ENCODE data around the gene TUBA3D.
"Not testable (repeated sequence)": the region's sequence is repeated elsewhere in the genome, so short reads cannot be mapped to it uniquely, and the experiment has no call there.

TUBA3D gene

DNA sequence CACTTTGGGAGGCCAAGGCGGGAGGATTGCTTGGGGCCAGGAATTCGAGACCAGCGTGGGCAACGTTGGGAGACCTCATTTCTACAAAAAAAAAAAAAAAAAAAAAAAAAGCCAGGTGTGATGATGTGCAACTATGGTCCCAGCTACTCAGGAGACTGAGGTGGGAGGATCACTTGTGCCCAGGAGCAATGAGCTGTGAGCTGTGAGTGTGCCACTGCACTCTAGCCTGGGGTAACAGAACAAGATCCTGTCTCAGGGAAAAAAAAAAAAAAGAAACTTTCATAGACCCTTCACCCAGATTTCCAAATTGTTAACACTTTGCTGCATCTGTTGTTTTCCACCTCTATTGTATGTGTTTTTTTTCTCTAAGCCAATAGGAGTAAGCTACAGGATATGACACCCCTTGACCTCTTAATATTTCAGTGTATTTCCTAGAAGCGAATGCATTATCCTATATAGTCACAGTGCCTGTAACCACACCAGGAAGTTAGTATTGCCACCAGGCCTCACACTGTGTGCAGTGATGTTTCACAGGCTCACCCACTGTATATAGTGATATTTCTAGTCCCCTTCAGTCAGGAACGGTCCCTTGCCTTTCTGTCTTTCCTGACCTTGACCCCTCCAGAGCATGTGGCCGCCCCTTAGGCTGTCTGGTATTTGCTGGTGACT, 28.3 kb downstream of the TUBA3D start:
- H3K27me3 Mint-ChIP-seq (ENCODE audit: low read depth); H3K9me3 Mint-ChIP-seq; H3K4me3 Mint-ChIP-seq; H3K27ac Mint-ChIP-seq; H3K4me1 Mint-ChIP-seq: not testable (repeated sequence)
- peaks cover 36% of the 10 kb centered on the region for H3K36me3 Mint-ChIP-seq (ENCODE audit: low read depth)

DNA sequence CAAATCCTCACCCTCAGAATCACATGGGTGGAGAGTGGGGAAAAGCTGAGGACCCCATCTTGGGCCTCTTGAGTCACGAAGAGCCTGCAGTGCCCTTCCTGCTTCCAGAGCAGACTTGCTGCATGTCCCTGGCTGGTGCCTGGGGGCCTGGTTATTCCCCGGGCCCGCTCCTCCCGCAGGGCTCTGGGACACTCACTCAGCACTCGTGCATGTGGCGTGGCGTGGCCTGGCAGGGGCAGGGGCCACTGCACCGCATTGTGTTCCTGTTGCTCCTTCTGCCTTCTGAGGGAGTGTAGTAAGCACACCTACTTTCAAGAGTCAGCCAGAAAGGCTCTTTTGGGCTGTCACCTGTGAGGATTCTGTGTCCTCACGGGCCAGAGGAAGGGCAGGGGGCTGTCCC, 33.7 kb downstream of the TUBA3D start:
- H3K36me3 Mint-ChIP-seq (ENCODE audit: low read depth): peaks cover 30% of the 10 kb centered on the region
- H3K4me1 Mint-ChIP-seq: no peaks in the 10 kb centered on the region
- H3K4me3 Mint-ChIP-seq: no peak overlapping the region
- TF ChIP-seq, protein P1, sequence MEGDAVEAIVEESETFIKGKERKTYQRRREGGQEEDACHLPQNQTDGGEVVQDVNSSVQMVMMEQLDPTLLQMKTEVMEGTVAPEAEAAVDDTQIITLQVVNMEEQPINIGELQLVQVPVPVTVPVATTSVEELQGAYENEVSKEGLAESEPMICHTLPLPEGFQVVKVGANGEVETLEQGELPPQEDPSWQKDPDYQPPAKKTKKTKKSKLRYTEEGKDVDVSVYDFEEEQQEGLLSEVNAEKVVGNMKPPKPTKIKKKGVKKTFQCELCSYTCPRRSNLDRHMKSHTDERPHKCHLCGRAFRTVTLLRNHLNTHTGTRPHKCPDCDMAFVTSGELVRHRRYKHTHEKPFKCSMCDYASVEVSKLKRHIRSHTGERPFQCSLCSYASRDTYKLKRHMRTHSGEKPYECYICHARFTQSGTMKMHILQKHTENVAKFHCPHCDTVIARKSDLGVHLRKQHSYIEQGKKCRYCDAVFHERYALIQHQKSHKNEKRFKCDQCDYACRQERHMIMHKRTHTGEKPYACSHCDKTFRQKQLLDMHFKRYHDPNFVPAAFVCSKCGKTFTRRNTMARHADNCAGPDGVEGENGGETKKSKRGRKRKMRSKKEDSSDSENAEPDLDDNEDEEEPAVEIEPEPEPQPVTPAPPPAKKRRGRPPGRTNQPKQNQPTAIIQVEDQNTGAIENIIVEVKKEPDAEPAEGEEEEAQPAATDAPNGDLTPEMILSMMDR (IDR thresholded peaks at IDR 0.05; ENCODE audit: unreplicated experiment in 3 of 3): no peak
- H3K9me3 Mint-ChIP-seq: no peaks in the 10 kb centered on the region
- H3K27me3 Mint-ChIP-seq (ENCODE audit: low read depth): no peaks in the 10 kb centered on the region
- H3K27ac Mint-ChIP-seq: no peak overlapping the region

DNA sequence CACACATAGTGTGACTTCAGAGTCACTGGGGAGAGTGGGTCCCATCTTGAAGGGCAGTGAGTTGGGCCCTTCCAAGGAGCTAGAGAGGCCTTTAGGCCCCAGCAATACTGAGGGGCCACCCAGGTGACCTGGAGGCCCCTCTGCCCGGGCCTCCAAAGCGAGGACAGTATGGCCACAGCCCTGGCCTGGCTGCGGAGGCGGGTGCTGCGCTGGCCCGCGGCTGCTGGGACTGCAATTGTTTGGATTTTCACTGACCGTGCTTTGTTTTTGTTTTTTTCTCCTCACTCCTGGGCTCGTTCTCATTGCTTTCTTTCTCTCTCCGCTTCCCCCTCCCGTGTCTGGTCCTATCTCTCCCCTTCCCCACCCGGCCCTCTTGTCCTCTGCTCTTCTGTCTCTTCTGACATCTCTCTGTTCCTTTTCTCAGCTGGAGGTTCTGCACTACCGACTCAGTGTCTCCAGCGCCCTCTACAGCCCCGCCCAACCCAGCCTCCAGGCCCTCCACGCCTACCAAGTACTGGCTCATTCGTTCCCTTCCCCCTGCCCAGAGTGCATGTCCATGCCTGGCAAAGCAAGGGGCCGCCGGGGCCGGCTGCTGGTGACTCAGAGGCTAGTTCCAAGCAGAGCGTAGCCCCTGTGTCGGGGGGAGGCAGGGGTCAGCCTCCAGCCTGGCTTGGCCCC, 35.5 kb downstream of the TUBA3D start:
- H3K4me1 Mint-ChIP-seq, H3K9me3 Mint-ChIP-seq: not testable (repeated sequence)
- TF ChIP-seq, protein P1 (IDR thresholded peaks at IDR 0.05; ENCODE audit: unreplicated experiment in 3 of 3): peak in 1 of 3 experiments; percentile 9

DNA sequence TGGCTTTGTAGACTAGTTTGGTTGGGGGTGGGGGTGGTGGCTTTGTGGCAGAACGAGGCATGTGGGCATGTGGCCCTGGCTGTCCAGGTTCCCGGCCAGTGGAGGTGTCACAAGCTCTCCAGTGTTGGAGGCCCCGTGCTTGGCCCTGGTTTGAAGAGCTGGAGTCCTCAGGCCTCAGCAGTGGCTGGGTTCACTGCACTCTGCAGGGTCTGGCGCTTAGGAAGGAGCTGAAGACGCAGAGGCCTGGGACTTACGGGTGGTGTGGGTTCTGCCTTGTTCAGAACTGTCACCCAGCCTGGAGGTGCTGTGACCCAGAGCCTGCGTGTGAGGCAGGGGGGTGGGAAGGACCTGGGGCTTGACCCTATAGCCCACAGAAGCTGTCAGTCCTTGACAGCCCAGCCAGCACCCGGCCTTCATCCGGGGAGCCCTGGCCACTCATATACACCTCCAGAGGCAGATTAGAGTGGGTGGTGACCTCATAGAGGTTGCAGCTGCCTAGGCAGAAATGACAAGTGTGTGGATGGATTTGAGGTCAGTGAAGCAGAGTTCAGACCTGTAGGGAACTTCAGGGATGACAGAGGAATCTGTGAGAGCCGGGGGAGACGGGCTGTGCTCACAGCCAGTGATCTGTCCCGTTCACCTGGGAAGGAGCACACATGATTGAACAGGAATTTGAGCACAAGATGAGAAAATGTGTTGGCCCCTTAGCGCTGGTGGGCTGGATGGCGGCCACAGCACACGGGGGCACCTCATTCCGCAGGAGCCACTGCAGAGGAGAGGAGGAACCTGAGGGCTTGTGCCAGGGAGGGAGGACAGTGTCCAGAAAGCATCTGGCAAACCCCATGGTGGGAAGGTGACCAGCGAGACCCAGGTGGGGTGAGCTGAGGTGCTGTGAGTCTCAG, 36.3 kb downstream of the TUBA3D start:
- H3K36me3 Mint-ChIP-seq (ENCODE audit: low read depth): peaks cover 18% of the 10 kb centered on the region
- peak overlapping the region; percentile 78 to 93 (median 84) for H3K27ac Mint-ChIP-seq
- H3K9me3 Mint-ChIP-seq: not testable (repeated sequence)

More for the DNA sequence above, 35.5 kb downstream of the TUBA3D start:
- Mint-ChIP-seq H3K27ac (peak overlapping the region; percentile 61 to 93 (median 76)), H3K36me3 (ENCODE audit: low read depth) (peaks cover 21% of the 10 kb centered on the region)
- H3K4me3 Mint-ChIP-seq; H3K27me3 Mint-ChIP-seq (ENCODE audit: low read depth): not testable (repeated sequence)

DNA sequence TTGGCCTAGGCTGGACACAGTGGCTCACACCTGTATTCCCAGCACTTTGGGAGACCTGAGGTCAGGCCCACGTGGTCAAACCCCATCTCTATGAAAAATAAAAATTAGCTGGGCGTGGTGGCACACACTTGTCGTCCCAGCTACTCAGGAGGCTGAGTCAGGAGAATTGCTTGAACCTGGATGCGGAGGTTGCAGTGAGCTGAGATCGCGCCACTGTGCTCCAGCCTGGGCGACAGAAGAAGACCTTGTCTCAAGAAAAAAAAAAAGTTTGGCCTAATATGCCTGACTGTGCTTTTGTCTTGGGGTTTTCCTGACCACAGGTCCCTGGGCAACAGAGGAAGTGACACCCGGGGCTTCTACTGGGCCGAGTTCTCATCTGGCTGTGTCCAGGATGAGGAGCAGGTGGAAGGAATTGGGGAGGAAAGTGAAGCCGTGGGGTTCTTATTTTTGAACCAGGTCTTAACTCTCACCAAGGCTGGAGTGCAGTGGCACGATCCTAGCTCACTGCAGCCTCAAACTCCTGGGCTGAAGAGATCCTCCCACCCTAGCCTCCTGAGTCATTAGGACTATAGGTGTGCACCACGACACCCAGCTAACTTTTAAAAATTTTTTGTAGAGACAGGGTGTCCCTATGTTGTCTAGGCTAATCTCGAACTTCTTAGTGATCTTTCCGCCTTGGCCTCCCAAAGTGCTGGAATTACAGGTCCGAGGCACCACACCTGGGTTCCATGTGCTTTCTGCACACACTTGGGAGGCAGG, 38.7 kb downstream of the TUBA3D start:
- not testable (repeated sequence) for H3K9me3 Mint-ChIP-seq; H3K4me3 Mint-ChIP-seq; H3K4me1 Mint-ChIP-seq; H3K36me3 Mint-ChIP-seq (ENCODE audit: low read depth); H3K27ac Mint-ChIP-seq; H3K27me3 Mint-ChIP-seq (ENCODE audit: low read depth)

More for the DNA sequence above, 36.3 kb downstream of the TUBA3D start:
- not testable (repeated sequence) for H3K4me3 Mint-ChIP-seq; H3K27me3 Mint-ChIP-seq (ENCODE audit: low read depth); H3K4me1 Mint-ChIP-seq

DNA sequence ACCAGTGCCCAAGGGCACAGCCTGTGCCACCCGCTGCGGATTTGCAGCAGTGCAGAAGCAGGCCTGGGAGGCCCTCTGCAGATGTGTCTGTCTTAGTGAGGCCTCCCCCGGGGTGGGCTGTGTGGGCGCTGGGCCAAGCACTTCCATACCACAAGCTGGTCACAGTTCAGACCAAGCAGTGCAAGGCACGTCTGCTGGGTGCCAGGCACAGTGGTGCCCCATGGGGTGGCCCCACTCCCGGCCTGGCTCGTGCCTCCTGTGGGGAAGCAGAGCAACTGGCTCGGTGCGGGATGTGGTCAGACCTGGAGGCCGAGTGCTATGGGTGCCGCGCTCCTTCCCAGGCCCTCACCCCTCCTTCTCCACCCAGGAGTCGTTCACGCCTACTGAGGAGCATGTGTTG, 39.3 kb downstream of the TUBA3D start:
- H3K36me3 Mint-ChIP-seq (ENCODE audit: low read depth): peaks cover 12% of the 10 kb centered on the region
- not testable (repeated sequence) for H3K4me1 Mint-ChIP-seq; H3K27me3 Mint-ChIP-seq (ENCODE audit: low read depth); H3K9me3 Mint-ChIP-seq; H3K27ac Mint-ChIP-seq; H3K4me3 Mint-ChIP-seq

DNA sequence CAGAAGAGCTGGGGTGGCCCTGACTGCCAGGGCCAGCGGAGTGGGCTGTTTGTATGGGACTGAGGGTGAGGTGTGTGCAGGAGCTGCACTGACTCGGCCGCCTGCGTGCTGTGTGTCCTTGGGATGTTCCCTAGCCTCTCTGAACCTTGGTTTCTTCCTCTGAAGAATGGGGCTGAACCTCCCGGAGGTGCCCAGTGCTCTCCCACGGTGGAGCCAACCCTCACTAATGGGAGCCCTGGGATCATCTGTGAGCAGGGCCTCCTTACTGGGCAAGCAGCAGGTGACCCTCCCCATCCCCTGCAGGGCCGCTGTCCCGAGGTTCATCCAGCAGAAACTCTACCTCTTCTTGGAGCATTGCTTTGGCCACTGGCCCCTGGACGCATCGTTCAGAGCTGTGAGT, 40.1 kb downstream of the TUBA3D start:
- no peak overlapping the region for H3K27ac Mint-ChIP-seq
- no peaks in the 10 kb centered on the region for H3K9me3 Mint-ChIP-seq
- H3K27me3 Mint-ChIP-seq (ENCODE audit: low read depth): no peaks in the 10 kb centered on the region
- no peak overlapping the region for H3K4me3 Mint-ChIP-seq
- peaks cover 12% of the 10 kb centered on the region for H3K36me3 Mint-ChIP-seq (ENCODE audit: low read depth)
- no peaks in the 10 kb centered on the region for H3K4me1 Mint-ChIP-seq
- TF ChIP-seq, protein P1 (IDR thresholded peaks at IDR 0.05; ENCODE audit: unreplicated experiment in 3 of 3): no peak
